GM23248 (cell line): ENCODE measurements around the gene DRC1.

ENCODE experiments used
- EZH2 ChIP-seq: fragments of 200-600 bp; sonication (generic); IDR thresholded peaks from 2 replicates; pipeline ENCODE4 v1.6.1; 2018; ENCODE audit warnings: antibody characterized with exemption, mild to moderate bottlenecking; ENCODE audit not compliant: insufficient read depth, poor library complexity, severe bottlenecking
- EZH2phosphoT487 ChIP-seq: fragments of 200-600 bp; sonication (generic); IDR thresholded peaks from 2 replicates; pipeline ENCODE4 v1.6.1; 2018; ENCODE audit warnings: antibody characterized with exemption, moderate library complexity, mild to moderate bottlenecking, low read depth; ENCODE audit not compliant: insufficient read depth

- TF ChIP-seq EZH2phosphoT487 = no peak
- no peak for TF ChIP-seq EZH2
These were observed 45.6 kb upstream of the DRC1 start for GRCh38 chr2:26356111-26356510.
